Natural killer cell treated with Interleukin-12 subunit alpha and Interleukin-12 subunit beta and Interleukin-15 and Interleukin-18, amount 100 ng/mL, for 72 hours (primary cell): ENCODE results near the gene TBC1D16. TPM values are rescaled to one million over a fixed set of nuclear protein-coding genes. Genes with fewer than 3 reads are reported as not detected.
A peak's percentile ranks its signal among the peaks of the same experiment; 100 is the strongest.

Experiments
- ATAC-seq, 2 donors: fragments of 150-1000 bp; cut with Tn5 transposase in 1 of 2; sonication (Bioruptor Pico), chemical (Tn5 transposase) in 1 of 2; 2 replicates each; pipeline ENCODE4 v1.10.0; 2021
- DNase-seq: peaks from one replicate; pipeline ENCODE4 v3.0.0; 2022; ENCODE audit warnings: low spot score
- H3K27ac Mint-ChIP-seq, 2 donors: 1 replicate in 1 of 2; 2 replicates in 1 of 2; pipeline ENCODE4 v1.8.0; 2022; ENCODE audit warnings: mixed read lengths in 2 of 2, mild to moderate bottlenecking in 1 of 2, moderate library complexity in 1 of 2
- H3K27me3 Mint-ChIP-seq, 2 donors: 1 replicate in 1 of 2; 2 replicates in 1 of 2; pipeline ENCODE4 v1.8.0; 2022; ENCODE audit warnings: mixed read lengths in 2 of 2
- H3K36me3 Mint-ChIP-seq: one replicate; pipeline ENCODE4 v1.8.0; 2022; ENCODE audit warnings: mixed read lengths
- H3K4me1 Mint-ChIP-seq, 2 donors: 1 replicate in 1 of 2; 2 replicates in 1 of 2; pipeline ENCODE4 v1.8.0; 2022; ENCODE audit warnings: low read depth in 2 of 2, mixed read lengths in 2 of 2, mild to moderate bottlenecking in 1 of 2
- H3K4me3 Mint-ChIP-seq: one replicate; pipeline ENCODE4 v1.8.0; 2022; ENCODE audit warnings: mixed read lengths
- H3K9me3 Mint-ChIP-seq: 2 replicates; pipeline ENCODE4 v1.8.0; 2022; ENCODE audit warnings: mixed read lengths
- total RNA-seq, 2 donors: library from RNA; stranded (reverse); gene quantifications; one replicate each; pipeline ENCODE4 v1.2.3, GENCODE V29; 2022

Gene TBC1D16
- total RNA-seq, 2 donors from 2014 or later, result 1.1 to 3.2 TPM

GRCh38 chr17:79935197-79935885 is 100.3 kb downstream of the TBC1D16 start:
- Mint-ChIP-seq H3K27me3 (peaks cover 8 to 21% of the 10 kb centered on the region in 2 donors), H3K27ac (no peak overlapping the region), H3K4me1 (peaks cover 9 to 44% of the 10 kb centered on the region in 2 donors), H3K4me3 (no peak overlapping the region), H3K9me3 (no peaks in the 10 kb centered on the region), H3K36me3 (no peaks in the 10 kb centered on the region)
- DNase-seq, result no peak
- no peak for ATAC-seq

- H3K27me3 Mint-ChIP-seq, result peaks cover 8 to 21% of the 10 kb centered on the region in 2 donors
- DNase-seq (no peak), ATAC-seq (no peak)
- no peaks in the 10 kb centered on the region for H3K36me3 Mint-ChIP-seq
- no peak overlapping the region for H3K27ac Mint-ChIP-seq
- H3K4me1 Mint-ChIP-seq, result peaks cover 9 to 44% of the 10 kb centered on the region in 2 donors
- no peak overlapping the region for H3K4me3 Mint-ChIP-seq
- H3K9me3 Mint-ChIP-seq, result no peaks in the 10 kb centered on the region
Measured at GRCh38 chr17:79934653-79934970, 101.1 kb downstream of the TBC1D16 start.

DNA sequence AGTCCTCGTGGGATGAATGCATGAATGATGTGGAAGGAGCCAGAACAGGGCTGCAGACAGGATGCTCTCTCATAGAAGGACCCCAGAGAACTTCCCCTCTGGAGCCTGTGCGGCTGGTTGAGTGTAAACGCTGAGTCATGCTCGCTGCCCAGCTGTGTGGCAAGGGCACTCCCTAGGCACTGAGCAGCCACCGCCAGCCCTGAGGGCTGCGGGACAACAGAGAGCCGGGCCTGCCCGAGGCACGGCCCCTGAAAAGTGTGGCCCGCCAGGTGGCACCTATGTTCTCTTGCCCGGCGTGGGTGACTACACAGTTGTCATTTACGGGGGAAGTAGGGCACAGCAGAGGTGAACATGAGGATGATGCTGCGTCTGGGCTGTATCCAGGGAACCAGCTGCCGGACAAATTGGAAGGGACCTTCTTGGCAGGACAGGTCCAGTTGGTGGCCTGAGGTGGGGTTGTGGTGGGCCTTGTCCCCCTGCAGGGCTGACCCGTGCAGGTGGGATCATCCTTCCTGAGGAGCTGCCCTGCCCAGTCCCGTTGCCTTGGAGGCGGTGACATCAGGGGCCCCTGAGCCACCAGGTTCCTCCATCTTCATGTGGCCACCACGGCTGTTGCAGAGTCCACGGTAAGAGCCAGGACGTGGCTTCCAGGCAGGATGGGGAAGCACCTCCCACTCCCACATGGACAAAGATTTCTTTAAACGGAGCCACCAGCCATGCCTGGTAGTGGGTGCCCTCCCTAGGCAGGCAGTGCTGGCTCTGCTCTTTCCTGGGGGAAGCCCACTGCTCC is 101.6 kb downstream of the TBC1D16 start:
- no peaks in the 10 kb centered on the region for H3K36me3 Mint-ChIP-seq
- DNase-seq (no peak), ATAC-seq (peak; percentile 63 to 82)
- H3K27ac Mint-ChIP-seq, result peak overlapping the region in 1 of 2 donors; percentile 77
- no peaks in the 10 kb centered on the region for H3K9me3 Mint-ChIP-seq
- H3K27me3 Mint-ChIP-seq, result peaks cover 8 to 21% of the 10 kb centered on the region in 2 donors
- H3K4me1 Mint-ChIP-seq, result peaks cover 9 to 44% of the 10 kb centered on the region in 2 donors
- no peak overlapping the region for H3K4me3 Mint-ChIP-seq

GRCh38 chr17:79932451-79933306 is 103.0 kb downstream of the TBC1D16 start:
- peaks cover 9 to 43% of the 10 kb centered on the region in 2 donors for H3K4me1 Mint-ChIP-seq
- no peaks in the 10 kb centered on the region for H3K36me3 Mint-ChIP-seq
- peaks cover 8 to 21% of the 10 kb centered on the region in 2 donors for H3K27me3 Mint-ChIP-seq
- H3K4me3 Mint-ChIP-seq, result no peak overlapping the region
- no peaks in the 10 kb centered on the region for H3K9me3 Mint-ChIP-seq
- H3K27ac Mint-ChIP-seq, result peak overlapping the region in 1 of 2 donors; percentile 77
- no peak for ATAC-seq
- DNase-seq, result no peak

- no peak overlapping the region for H3K4me3 Mint-ChIP-seq
- no peak overlapping the region for H3K27ac Mint-ChIP-seq
- H3K27me3 Mint-ChIP-seq, result peaks cover 8 to 21% of the 10 kb centered on the region in 2 donors
- no peaks in the 10 kb centered on the region for H3K9me3 Mint-ChIP-seq
- peaks cover 9 to 37% of the 10 kb centered on the region in 2 donors for H3K4me1 Mint-ChIP-seq
- DNase-seq (no peak), ATAC-seq (no peak)
- no peaks in the 10 kb centered on the region for H3K36me3 Mint-ChIP-seq
Measured at GRCh38 chr17:79931817-79932309, 103.8 kb downstream of the TBC1D16 start.

GRCh38 chr17:79930877-79931816 is 104.5 kb downstream of the TBC1D16 start:
- Mint-ChIP-seq H3K27me3 (peaks cover 8 to 21% of the 10 kb centered on the region in 2 donors), H3K9me3 (no peaks in the 10 kb centered on the region), H3K27ac (no peak overlapping the region), H3K4me3 (no peak overlapping the region), H3K36me3 (no peaks in the 10 kb centered on the region), H3K4me1 (peaks cover 9 to 31% of the 10 kb centered on the region in 2 donors)
- ATAC-seq, result no peak
- no peak for DNase-seq

- Mint-ChIP-seq H3K4me3 (no peak overlapping the region), H3K27ac (no peak overlapping the region), H3K9me3 (no peaks in the 10 kb centered on the region), H3K36me3 (no peaks in the 10 kb centered on the region), H3K4me1 (peaks cover 9 to 22% of the 10 kb centered on the region in 2 donors), H3K27me3 (peaks cover 8 to 21% of the 10 kb centered on the region in 2 donors)
- ATAC-seq (no peak), DNase-seq (no peak)
Measured at GRCh38 chr17:79930062-79930876, 105.4 kb downstream of the TBC1D16 start.

- ATAC-seq (no peak), DNase-seq (no peak)
- H3K36me3 Mint-ChIP-seq, result no peaks in the 10 kb centered on the region
- no peak overlapping the region for H3K4me3 Mint-ChIP-seq
- H3K9me3 Mint-ChIP-seq, result no peaks in the 10 kb centered on the region
- H3K27me3 Mint-ChIP-seq, result peaks cover 8 to 21% of the 10 kb centered on the region in 2 donors
- H3K4me1 Mint-ChIP-seq, result peaks cover 9 to 19% of the 10 kb centered on the region in 2 donors
- no peak overlapping the region for H3K27ac Mint-ChIP-seq
Measured at GRCh38 chr17:79929257-79930061, 106.2 kb downstream of the TBC1D16 start.

DNA sequence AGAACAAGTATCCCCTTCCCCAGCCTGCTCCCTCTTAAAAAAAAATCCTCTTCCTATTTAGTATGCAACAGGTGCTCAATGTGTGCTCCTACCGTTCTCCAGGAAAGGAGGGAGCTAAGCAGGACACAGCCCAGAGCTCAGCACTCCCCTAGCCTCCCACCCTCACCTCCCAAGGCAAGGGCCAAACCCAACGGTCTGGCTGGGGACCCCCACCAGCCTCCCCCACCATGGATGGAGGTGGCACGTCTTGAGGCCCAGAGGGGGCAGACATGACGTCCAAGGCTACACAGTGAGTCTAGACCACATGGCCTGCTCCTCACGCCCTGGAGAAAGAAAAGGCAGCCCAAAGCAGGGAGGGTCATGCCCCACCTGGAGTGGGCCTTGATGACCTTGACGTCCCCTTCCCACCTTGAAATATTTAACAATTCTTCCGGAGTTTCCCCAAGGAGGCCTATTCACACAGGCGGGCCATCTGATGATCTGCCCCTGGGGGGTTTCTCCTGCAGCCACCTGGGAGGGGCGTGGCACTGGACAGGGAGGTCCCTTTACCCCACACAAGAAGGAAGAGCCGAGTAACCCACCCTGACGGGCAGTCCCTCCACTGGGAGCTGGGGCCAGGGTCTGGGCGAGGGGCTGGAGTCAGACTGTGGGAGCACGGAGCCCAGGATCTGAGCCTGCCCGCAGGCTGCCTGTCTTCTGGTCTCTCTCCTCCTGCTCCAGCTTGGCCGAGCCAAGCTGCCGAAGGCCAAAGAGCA is 107.0 kb downstream of the TBC1D16 start:
- no peak for ATAC-seq
- H3K27me3 Mint-ChIP-seq, result peaks cover 5 to 17% of the 10 kb centered on the region in 2 donors
- H3K36me3 Mint-ChIP-seq, result no peaks in the 10 kb centered on the region
- no peak overlapping the region for H3K4me3 Mint-ChIP-seq
- H3K9me3 Mint-ChIP-seq, result no peaks in the 10 kb centered on the region
- no peak overlapping the region for H3K27ac Mint-ChIP-seq
- H3K4me1 Mint-ChIP-seq, result peaks cover 6 to 12% of the 10 kb centered on the region in 2 donors
- no peak for DNase-seq

GRCh38 chr17:79927688-79928501 is 107.8 kb downstream of the TBC1D16 start:
- peaks cover 0 to 6% of the 10 kb centered on the region in 2 donors for H3K4me1 Mint-ChIP-seq
- H3K27me3 Mint-ChIP-seq, result peaks cover 0 to 10% of the 10 kb centered on the region in 2 donors
- no peaks in the 10 kb centered on the region for H3K36me3 Mint-ChIP-seq
- ATAC-seq, result peak in 1 of 2 donors; percentile 4
- DNase-seq, result no peak
- no peak overlapping the region for H3K27ac Mint-ChIP-seq
- H3K4me3 Mint-ChIP-seq, result no peak overlapping the region
- no peaks in the 10 kb centered on the region for H3K9me3 Mint-ChIP-seq
